Tibial artery (tissue), 4 donors: ENCODE measurements around the gene CHST6.

Experiments
- DNase-seq, 2 donors: peaks; one replicate each; pipeline ENCODE4 v3.0.0-alpha.2; 2019
- H3K27ac ChIP-seq, 2 donors: fragments of 200-600 bp; sonication (generic) in 1 of 2; 1 replicate in 1 of 2; 2 replicates in 1 of 2; pipeline ENCODE4 v1.5.1; 2018 to 2019; ENCODE audit warnings: mild to moderate bottlenecking in 1 of 2
- H3K27me3 ChIP-seq, 2 donors: fragments of 200-600 bp; sonication (generic) in 1 of 2; one replicate each; pipeline versions ENCODE4 v1.5.1 to v1.6.0; 2016 to 2019
- H3K36me3 ChIP-seq, 3 donors: fragments of 200-600 bp; sonication (generic) in 2 of 3; one replicate each; pipeline ENCODE4 v1.5.1; 2016 to 2019; ENCODE audit warnings: mild to moderate bottlenecking in 2 of 3
- H3K4me1 ChIP-seq, 4 donors: fragments of 200-600 bp; sonication (generic) in 2 of 4; 1 replicate in 3 of 4; 2 replicates in 1 of 4; pipeline ENCODE4 v1.5.1; 2016 to 2019
- H3K4me3 ChIP-seq, 2 donors: fragments of 200-600 bp; sonication (generic) in 1 of 2; 1 replicate in 1 of 2; 2 replicates in 1 of 2; pipeline ENCODE4 v1.5.1; 2018 to 2019; ENCODE audit warnings: mild to moderate bottlenecking in 2 of 2
- H3K9me3 ChIP-seq, 3 donors: fragments of 200-600 bp; sonication (generic) in 1 of 3; one replicate each; pipeline ENCODE4 v1.5.1; 2016 to 2019
- CTCF ChIP-seq, 2 experiments: fragments of 200-600 bp in 1 of 2; fragments of 450-650 bp in 1 of 2; IDR thresholded peaks; one replicate each; pipeline ENCODE4 v1.5.1; 2017 to 2019; ENCODE audit warnings: antibody characterized with exemption in 2 of 2, mild to moderate bottlenecking in 1 of 2, moderate library complexity in 1 of 2
- intact Hi-C: fragments of 100-400 bp; cut with DNase I; formaldehyde crosslinking; loops from one replicate; pipeline ENCODE4 v1.15.0; 2023; ENCODE audit warnings: low total_unique reads

CHST6 gene

GRCh38 chr16:75455677-75456076 lies 39.6 kb downstream of the CHST6 start:
- intact Hi-C loops = no loop called here
- no peak for TF ChIP-seq CTCF (IDR thresholded peaks at IDR 0.05)
- Histone ChIP-seq H3K4me1 (peaks cover 0 to 11% (median 0%) of the 10 kb centered on the region in 4 donors), H3K4me3 (no peak overlapping the region), H3K9me3 (no peaks in the 10 kb centered on the region), H3K36me3 (peaks cover 5 to 8% (median 7%) of the 10 kb centered on the region in 3 donors), H3K27ac (no peak overlapping the region), H3K27me3 (no peaks in the 10 kb centered on the region)
- no peak for DNase-seq

- no peaks in the 10 kb centered on the region for H3K9me3 ChIP-seq
- H3K4me1 ChIP-seq = peaks cover 0 to 8% (median 0%) of the 10 kb centered on the region in 4 donors
- no peak overlapping the region for H3K27ac ChIP-seq
- intact Hi-C loops = no loop called here
- no peak for DNase-seq
- peaks cover 9 to 19% (median 14%) of the 10 kb centered on the region in 3 donors for H3K36me3 ChIP-seq
- no peak for TF ChIP-seq CTCF (IDR thresholded peaks at IDR 0.05)
- no peak overlapping the region for H3K4me3 ChIP-seq
- no peaks in the 10 kb centered on the region for H3K27me3 ChIP-seq
These were observed 42.6 kb downstream of the CHST6 start for GRCh38 chr16:75452464-75453190.

- intact Hi-C loops = no loop called here
- H3K27ac ChIP-seq = no peak overlapping the region
- TF ChIP-seq CTCF (IDR thresholded peaks at IDR 0.05) = no peak
These were observed 48.8 kb downstream of the CHST6 start for GRCh38 chr16:75446416-75446815.

GRCh38 chr16:75445298-75445697 lies 49.9 kb downstream of the CHST6 start:
- Histone ChIP-seq H3K36me3 (peaks cover under 1 to 10% (median 4%) of the 10 kb centered on the region in 3 donors), H3K9me3 (no peaks in the 10 kb centered on the region), H3K27me3 (no peaks in the 10 kb centered on the region), H3K4me3 (no peak overlapping the region), H3K4me1 (peaks cover 0 to 10% (median 0%) of the 10 kb centered on the region in 4 donors), H3K27ac (peak overlapping the region; percentile 10 to 63)
- DNase-seq = no peak
- intact Hi-C loops = no loop called here
- TF ChIP-seq CTCF (IDR thresholded peaks at IDR 0.05) = no peak

More at GRCh38 chr16:75446416-75446815, 48.8 kb downstream of the CHST6 start:
- peaks cover 9 to 22% (median 14%) of the 10 kb centered on the region in 3 donors for H3K36me3 ChIP-seq
- H3K9me3 ChIP-seq = no peaks in the 10 kb centered on the region
- H3K27me3 ChIP-seq = no peaks in the 10 kb centered on the region
- no peak overlapping the region for H3K4me3 ChIP-seq
- DNase-seq = no peak
- H3K4me1 ChIP-seq = peaks cover 0 to 10% (median 0%) of the 10 kb centered on the region in 4 donors

- Histone ChIP-seq H3K27me3 (no peaks in the 10 kb centered on the region), H3K9me3 (no peaks in the 10 kb centered on the region), H3K4me1 (peaks cover 0 to 10% (median 0%) of the 10 kb centered on the region in 4 donors), H3K36me3 (peaks cover 0 to 5% (median 0%) of the 10 kb centered on the region in 3 donors), H3K27ac (no peak overlapping the region), H3K4me3 (no peak overlapping the region)
- intact Hi-C loops = no loop called here
- no peak for TF ChIP-seq CTCF (IDR thresholded peaks at IDR 0.05)
- no peak for DNase-seq
These were observed 51.9 kb downstream of the CHST6 start for GRCh38 chr16:75443298-75443697.
